GM23248 (cell line): ENCODE measurements around the gene RXRA. TPM values are rescaled to one million over a fixed set of nuclear protein-coding genes. Genes with fewer than 3 reads are reported as not detected.

ENCODE experiments used
- DNase-seq: peaks from one replicate; pipeline ENCODE4 v3.0.0-alpha.2; 2015
- H2AFZ ChIP-seq: fragments of 200-600 bp; sonication (generic); 2 replicates; pipeline ENCODE4 v1.6.1; 2016; ENCODE audit warnings: antibody characterized with exemption
- H3F3A ChIP-seq: fragments of 200-600 bp; sonication (generic); 2 replicates; pipeline ENCODE4 v1.6.1; 2016; ENCODE audit warnings: mild to moderate bottlenecking, antibody characterized with exemption, mixed run types; ENCODE audit not compliant: insufficient read depth
- H3K27ac ChIP-seq: fragments of 200-600 bp; sonication (generic); 2 replicates; pipeline ENCODE4 v1.5.1; 2016; ENCODE audit warnings: mild to moderate bottlenecking
- H3K27me3 ChIP-seq: fragments of 200-600 bp; sonication (generic); replicated peaks from 2 replicates; pipeline ENCODE4 v1.6.1; 2016; ENCODE audit warnings: mild to moderate bottlenecking; ENCODE audit not compliant: insufficient read depth
- H3K36me3 ChIP-seq: fragments of 200-600 bp; sonication (generic); 2 replicates; pipeline ENCODE4 v1.6.1; 2016; ENCODE audit warnings: low read depth, mild to moderate bottlenecking
- H3K4me1 ChIP-seq: fragments of 200-600 bp; sonication (generic); 2 replicates; pipeline ENCODE4 v1.6.1; 2016; ENCODE audit warnings: mild to moderate bottlenecking; ENCODE audit not compliant: insufficient read depth
- H3K4me2 ChIP-seq: fragments of 200-600 bp; sonication (generic); one replicate; pipeline ENCODE4 v1.6.1; 2016; ENCODE audit warnings: mild to moderate bottlenecking; ENCODE audit not compliant: unreplicated experiment
- H3K4me3 ChIP-seq: fragments of 200-600 bp; sonication (generic); 2 replicates; pipeline ENCODE4 v1.5.1; 2016; ENCODE audit warnings: mild to moderate bottlenecking
- H3K79me2 ChIP-seq: fragments of 200-600 bp; sonication (generic); 2 replicates; pipeline ENCODE4 v1.6.1; 2016; ENCODE audit warnings: mild to moderate bottlenecking; ENCODE audit not compliant: insufficient read depth
- H3K9ac ChIP-seq: fragments of 200-600 bp; sonication (generic); 2 replicates; pipeline ENCODE4 v1.6.1; 2016; ENCODE audit warnings: mild to moderate bottlenecking
- H3K9me2 ChIP-seq: fragments of 200-600 bp; sonication (generic); 2 replicates; pipeline ENCODE4 v1.6.1; 2016; ENCODE audit warnings: mixed run types, mild to moderate bottlenecking, moderate library complexity; ENCODE audit not compliant: insufficient read depth
- H3K9me3 ChIP-seq: fragments of 200-600 bp; sonication (generic); one replicate; pipeline ENCODE4 v1.6.1; 2017; ENCODE audit warnings: low read depth
- H4K20me1 ChIP-seq: fragments of 200-600 bp; sonication (generic); 2 replicates; pipeline ENCODE4 v1.6.0; 2016; ENCODE audit not compliant: insufficient read depth
- EZH2 ChIP-seq: fragments of 200-600 bp; sonication (generic); IDR thresholded peaks from 2 replicates; pipeline ENCODE4 v1.6.1; 2018; ENCODE audit warnings: antibody characterized with exemption, mild to moderate bottlenecking; ENCODE audit not compliant: insufficient read depth, poor library complexity, severe bottlenecking
- EZH2phosphoT487 ChIP-seq: fragments of 200-600 bp; sonication (generic); IDR thresholded peaks from 2 replicates; pipeline ENCODE4 v1.6.1; 2018; ENCODE audit warnings: antibody characterized with exemption, moderate library complexity, mild to moderate bottlenecking, low read depth; ENCODE audit not compliant: insufficient read depth
- WGBS, 2 experiments: methylation state at CpG; one replicate each; pipeline ENCODE4 v1.1.6; 2015 to 2017; ENCODE audit warnings: low lambda C conversion rate in 2 of 2, low coverage in 1 of 2; ENCODE audit errors: missing lambda C conversion rate in 2 of 2; 5-methylcytosine and 5-hydroxymethylcytosine counted together
- in situ Hi-C: fragments of 300-500 bp; cut with MboI; formaldehyde crosslinking; loops from 2 replicates; pipeline ENCODE4 v1.15.0; 2020
- polyA plus RNA-seq: library from polyadenylated mRNA; unstranded; fragments of >200 nt; fragmentation: Nextera tagmentation; extraction: Ambion mirVana; gene quantifications from 2 replicates; pipeline ENCODE4 v1.2.1, GENCODE V29; 2016
- total RNA-seq: library from RNA; depleted of rRNA; stranded (reverse); fragments of >200 nt; shearing (Covaris generic); gene quantifications from 2 replicates; pipeline ENCODE4 v1.2.3, GENCODE V29; 2014

The RXRA gene
- total and polyA plus RNA-seq, 2 experiments from 2014 or later: 3.9 to 34.8 TPM

DNA sequence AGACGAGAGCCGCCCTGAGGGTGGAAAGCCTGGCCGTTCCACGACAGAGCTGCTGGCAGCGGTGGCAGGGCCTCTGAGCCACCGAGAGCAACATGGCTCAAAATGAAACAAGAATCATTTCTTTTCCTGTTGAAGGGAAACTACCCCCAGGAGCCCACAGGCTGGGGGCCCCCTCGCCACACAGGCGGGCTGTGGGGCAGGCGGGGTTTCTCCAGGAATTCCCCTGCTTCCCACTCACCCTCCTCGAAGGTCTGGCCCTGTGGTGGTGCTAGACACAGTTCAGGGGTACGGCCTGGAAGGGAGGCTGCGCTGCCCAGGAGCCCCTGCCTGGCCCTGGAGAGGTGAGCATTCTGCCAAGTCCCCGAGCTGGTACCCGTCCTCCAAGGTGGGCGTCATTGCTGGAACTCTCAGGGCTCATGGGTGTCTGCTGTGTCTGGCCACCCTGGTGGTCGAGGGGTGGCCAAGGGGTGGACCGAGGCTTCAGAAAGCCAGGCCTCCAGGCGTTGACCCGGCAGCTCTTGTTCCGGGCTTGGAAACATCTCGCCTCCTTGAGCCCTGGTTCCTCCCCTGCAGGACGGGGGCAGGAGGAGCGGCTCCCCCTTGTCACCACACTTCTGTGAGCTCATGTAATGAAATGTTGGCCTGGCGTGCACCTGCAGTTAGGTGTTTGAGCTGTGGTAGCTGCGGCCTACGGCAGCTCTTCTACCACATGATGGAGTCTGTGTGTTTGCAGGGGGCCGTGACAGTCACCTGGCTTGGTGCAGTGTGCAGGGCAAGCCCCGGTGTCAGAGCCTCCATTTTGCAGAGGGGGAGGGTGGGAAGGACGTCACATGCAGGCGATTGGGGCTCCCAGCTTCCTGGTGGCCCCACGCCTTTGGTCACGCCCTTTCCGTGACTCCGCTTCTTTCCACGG is 65.3 kb downstream of the RXRA start:
- peaks cover 4% of the 10 kb centered on the region; the same call in 1 of the 2 replicates for H3K4me1 ChIP-seq
- H3K4me3 ChIP-seq: no peak overlapping the region
- TF ChIP-seq EZH2 (no peak), EZH2phosphoT487 (no peak)
- H3K27ac ChIP-seq: no peak overlapping the region
- 67 to 73% methylated on average over 31 to 34 of the region's 35 CpGs for WGBS, 2 experiments
- no peaks in the 10 kb centered on the region for H3K36me3 ChIP-seq
- in situ Hi-C loops: no loop called here
- H4K20me1 ChIP-seq: peaks cover 10% of the 10 kb centered on the region; the same call in 1 of the 2 replicates
- no peak overlapping the region for H3K9ac ChIP-seq
- no peaks in the 10 kb centered on the region for H3K9me2 ChIP-seq
- no peaks in the 10 kb centered on the region for H3K9me3 ChIP-seq
- no peak overlapping the region for H3K4me2 ChIP-seq
- H2AFZ ChIP-seq: no peak overlapping the region
- H3K27me3 ChIP-seq: no peaks in the 10 kb centered on the region
- no peaks in the 10 kb centered on the region for H3F3A ChIP-seq
- peaks cover 98% of the 10 kb centered on the region for H3K79me2 ChIP-seq
- DNase-seq: no peak

DNA sequence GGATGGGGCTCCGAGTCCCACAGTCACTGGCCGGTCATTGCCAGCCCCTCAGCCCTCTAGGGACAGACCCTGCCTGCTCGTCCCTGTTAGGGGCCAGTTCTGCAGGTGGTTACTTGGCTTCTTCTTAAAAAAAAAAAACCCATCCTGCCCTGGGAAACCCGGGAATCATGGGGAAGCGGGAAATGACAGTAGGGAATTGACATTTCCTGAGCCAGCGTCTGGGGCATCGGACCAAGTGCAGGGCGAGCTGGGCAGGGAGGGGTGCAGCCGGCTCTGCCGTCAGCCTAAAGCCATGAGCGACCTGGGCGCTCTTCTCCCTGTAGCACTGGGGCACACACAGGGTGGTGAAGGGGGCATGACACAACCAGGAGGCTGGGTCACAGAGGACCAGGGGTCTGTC is 66.6 kb downstream of the RXRA start:
- Histone ChIP-seq H3K79me2 (peaks cover 98% of the 10 kb centered on the region), H3K36me3 (no peaks in the 10 kb centered on the region), H3K4me2 (no peak overlapping the region), H3K9me2 (no peaks in the 10 kb centered on the region), H4K20me1 (peaks cover 3% of the 10 kb centered on the region; the same call in 1 of the 2 replicates), H3K27ac (no peak overlapping the region), H3K9ac (no peak overlapping the region), H3K27me3 (no peaks in the 10 kb centered on the region), H3K9me3 (no peaks in the 10 kb centered on the region), H3K4me3 (no peak overlapping the region), H3F3A (no peaks in the 10 kb centered on the region), H3K4me1 (peaks cover 11% of the 10 kb centered on the region; the same call in 1 of the 2 replicates), H2AFZ (no peak overlapping the region)
- no peak for DNase-seq
- no peak for TF ChIP-seq EZH2
- no peak for TF ChIP-seq EZH2phosphoT487
- WGBS, 2 experiments: 90 to 92% methylated on average over 12 of the region's 12 CpGs
- in situ Hi-C loops: no loop called here

DNA sequence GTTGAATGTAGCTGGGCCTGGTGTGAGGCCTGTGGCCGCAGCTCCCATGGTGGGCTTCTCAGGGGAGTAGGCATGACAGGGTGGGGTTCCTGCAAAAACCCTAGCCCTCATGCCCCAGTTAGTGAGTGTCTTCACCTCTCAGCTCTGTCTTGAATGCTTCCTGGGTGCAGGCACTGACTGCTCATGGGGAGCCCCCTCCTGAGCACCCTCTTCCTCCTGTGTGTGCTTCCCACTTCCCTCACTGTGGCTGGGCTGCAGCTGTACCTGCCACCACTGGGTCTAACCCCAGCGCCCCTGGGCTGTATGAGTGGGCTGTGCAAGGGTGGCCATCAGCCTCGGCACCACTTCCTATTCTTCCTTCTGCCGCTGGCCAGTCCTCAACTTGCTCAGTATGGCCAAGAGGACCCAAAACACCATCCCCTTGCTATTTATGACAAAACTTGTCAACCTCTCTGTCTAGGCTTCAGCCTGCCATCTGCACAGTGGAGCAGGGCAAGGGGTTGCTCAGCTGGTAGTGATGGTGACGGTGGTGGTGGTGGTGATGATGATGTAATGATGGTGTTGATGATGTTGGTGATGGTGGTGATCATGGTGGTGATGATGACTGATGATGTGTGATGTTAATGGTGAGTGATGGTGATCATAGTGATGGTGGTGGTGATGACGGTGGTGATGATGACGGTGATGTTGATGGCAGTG is 67.5 kb downstream of the RXRA start:
- no peaks in the 10 kb centered on the region for H3F3A ChIP-seq
- H3K4me1 ChIP-seq: peaks cover 11% of the 10 kb centered on the region; the same call in 1 of the 2 replicates
- H3K4me3 ChIP-seq: no peak overlapping the region
- H3K4me2 ChIP-seq: no peak overlapping the region
- DNase-seq: no peak
- no peak overlapping the region for H2AFZ ChIP-seq
- H3K9me3 ChIP-seq: no peaks in the 10 kb centered on the region
- H3K79me2 ChIP-seq: peaks cover 98% of the 10 kb centered on the region
- no peaks in the 10 kb centered on the region for H3K36me3 ChIP-seq
- in situ Hi-C loops: no loop called here
- no peak for TF ChIP-seq EZH2phosphoT487
- TF ChIP-seq EZH2: no peak
- no peaks in the 10 kb centered on the region for H3K9me2 ChIP-seq
- no peak overlapping the region for H3K27ac ChIP-seq
- no peaks in the 10 kb centered on the region for H4K20me1 ChIP-seq
- 95 to 96% methylated on average over 7 of the region's 7 CpGs for WGBS, 2 experiments
- no peaks in the 10 kb centered on the region for H3K27me3 ChIP-seq
- no peak overlapping the region for H3K9ac ChIP-seq

- TF ChIP-seq EZH2 (no peak), EZH2phosphoT487 (no peak)
- Histone ChIP-seq H3K27ac (no peak overlapping the region), H4K20me1 (0 out of 2 replicates have a peak, but pooled peaks cover 4% of the 10 kb centered on the region), H3K4me1 (peaks cover 11% of the 10 kb centered on the region; the same call in 1 of the 2 replicates), H3K9me2 (no peaks in the 10 kb centered on the region), H3K9ac (no peak overlapping the region), H3F3A (no peaks in the 10 kb centered on the region), H3K9me3 (no peaks in the 10 kb centered on the region), H3K27me3 (no peaks in the 10 kb centered on the region), H3K4me3 (no peak overlapping the region), H2AFZ (no peak overlapping the region), H3K4me2 (no peak overlapping the region), H3K36me3 (no peaks in the 10 kb centered on the region), H3K79me2 (peaks cover 98% of the 10 kb centered on the region)
- DNase-seq: no peak
- WGBS, 2 experiments: 51 to 63% methylated on average over 14 of the region's 16 CpGs
- in situ Hi-C loops: no loop called here
Measured at GRCh38 chr9:134395002-134395517, 68.8 kb downstream of the RXRA start.
